ENCODE data around the gene HES3.

HES3 gene

DNA sequence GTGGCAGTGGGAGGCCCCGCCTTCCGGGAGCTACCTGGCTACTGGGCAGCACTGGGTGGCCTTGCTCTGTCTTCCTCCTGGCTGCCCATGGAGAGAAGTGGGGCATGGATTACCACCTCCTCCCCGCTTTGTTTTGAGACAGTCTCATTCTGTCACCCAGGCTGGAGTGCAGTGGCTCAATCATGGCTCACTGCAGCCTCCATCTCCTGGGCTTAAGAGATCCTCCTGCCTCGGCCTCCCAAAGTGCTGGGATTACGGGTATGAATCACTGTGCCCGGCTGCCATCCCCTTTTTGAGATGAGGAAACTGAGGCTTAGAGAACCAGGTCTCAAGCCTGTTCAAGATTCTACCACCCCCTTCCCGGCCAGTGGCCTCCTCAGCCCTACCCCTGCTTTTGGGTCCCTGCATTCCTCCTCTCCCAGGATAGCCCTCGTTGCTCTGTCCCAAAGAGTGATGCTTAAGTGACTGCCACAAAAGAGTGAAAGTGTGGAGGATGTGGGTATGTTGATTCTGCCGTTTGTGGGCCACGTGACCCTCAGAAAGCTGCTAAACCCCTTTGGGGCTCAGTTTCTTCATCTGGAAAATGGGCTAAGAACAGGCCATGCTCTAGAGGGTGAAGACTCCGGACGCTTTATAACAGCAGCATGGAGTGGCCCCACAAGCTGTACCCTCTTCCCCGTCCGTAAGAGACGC is 7.8 kb downstream of the HES3 start:
- H3K4me3 ChIP-seq (ENCODE audit: low read depth, low read length) = no peak overlapping the region
- no peak for TF ChIP-seq CTCF (IDR thresholded peaks at IDR 0.05; ENCODE audit: insufficient read depth, low read depth, low read length, missing control alignments)
- no peak for DNase-seq (ENCODE audit: low read depth)

DNA sequence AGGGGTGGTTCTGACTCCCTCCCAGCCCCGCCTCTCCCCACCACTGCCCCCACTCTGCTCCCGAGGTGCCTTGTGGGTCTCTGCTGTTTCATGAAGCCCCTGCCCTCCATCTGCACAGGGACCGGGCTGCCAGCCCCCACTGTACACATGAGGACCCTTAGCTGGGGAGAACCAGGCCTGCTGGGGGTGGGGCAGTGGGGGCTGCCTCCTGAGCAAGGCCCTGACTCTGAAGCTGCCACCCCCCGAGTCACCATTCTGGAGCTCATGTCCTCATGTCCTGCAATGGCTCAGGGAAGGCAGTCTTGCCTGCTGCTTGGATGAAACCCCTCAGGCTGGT is 8.4 kb downstream of the HES3 start:
- DNase-seq (ENCODE audit: low read depth) = no peak
- no peak for TF ChIP-seq CTCF (IDR thresholded peaks at IDR 0.05; ENCODE audit: insufficient read depth, low read depth, low read length, missing control alignments)
- H3K4me3 ChIP-seq (ENCODE audit: low read depth, low read length) = no peak overlapping the region

DNA sequence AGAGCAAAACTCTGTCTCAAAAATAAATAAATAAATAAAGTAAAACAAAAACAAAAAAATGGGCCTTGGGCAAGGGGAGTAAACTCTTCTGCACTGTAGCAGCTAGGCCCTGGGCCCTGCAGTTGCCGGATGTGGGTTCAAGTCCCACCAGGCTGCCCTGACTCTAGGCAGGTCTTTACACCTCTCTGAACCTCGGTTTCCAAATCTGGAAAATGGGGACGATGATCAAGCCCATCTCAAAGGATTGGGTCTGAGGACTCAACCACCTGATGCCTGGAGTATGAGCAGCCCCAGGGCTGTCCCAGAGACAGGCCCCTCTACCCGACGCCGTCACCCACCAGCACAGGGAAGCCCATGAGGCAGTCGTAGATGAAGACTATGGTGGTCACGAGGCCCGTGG is 9.4 kb downstream of the HES3 start:
- no peak for TF ChIP-seq CTCF (IDR thresholded peaks at IDR 0.05; ENCODE audit: insufficient read depth, low read depth, low read length, missing control alignments)
- H3K4me3 ChIP-seq (ENCODE audit: low read depth, low read length) = no peak overlapping the region
- no peak for DNase-seq (ENCODE audit: low read depth)

DNA sequence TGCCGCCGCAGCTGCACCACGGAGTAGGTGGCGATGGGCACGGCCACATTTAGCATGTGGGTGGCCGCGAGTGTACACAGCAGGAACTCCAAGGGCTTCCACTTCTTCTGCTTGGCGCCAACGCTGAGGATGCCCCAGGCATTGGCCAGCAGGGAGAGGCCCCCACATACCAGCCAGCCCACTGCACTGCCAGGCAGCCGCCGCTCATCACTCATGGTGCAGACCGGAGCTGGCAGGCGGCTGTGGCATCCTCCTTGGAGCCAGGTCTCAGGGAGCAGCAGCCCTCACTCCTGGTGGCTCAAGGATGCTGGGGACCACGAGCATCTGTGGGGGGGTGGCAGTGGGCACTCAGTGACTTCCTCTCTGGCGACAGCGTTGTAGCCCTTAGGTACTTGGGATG is 10.7 kb downstream of the HES3 start:
- DNase-seq (ENCODE audit: low read depth) = no peak
- H3K4me3 ChIP-seq (ENCODE audit: low read depth, low read length) = no peak overlapping the region
- TF ChIP-seq CTCF (IDR thresholded peaks at IDR 0.05; ENCODE audit: insufficient read depth, low read depth, low read length, missing control alignments) = no peak

- DNase-seq (ENCODE audit: low read depth) = no peak
- TF ChIP-seq CTCF (IDR thresholded peaks at IDR 0.05; ENCODE audit: insufficient read depth, low read depth, low read length, missing control alignments) = no peak
- H3K4me3 ChIP-seq (ENCODE audit: low read depth, low read length) = no peak overlapping the region
Measured at GRCh38 chr1:6256645-6257044, 12.7 kb downstream of the HES3 start.

- no peak for TF ChIP-seq CTCF (IDR thresholded peaks at IDR 0.05; ENCODE audit: insufficient read depth, low read depth, low read length, missing control alignments)
- no peak overlapping the region for H3K4me3 ChIP-seq (ENCODE audit: low read depth, low read length)
- DNase-seq (ENCODE audit: low read depth) = no peak
Measured at GRCh38 chr1:6257541-6258069, 13.6 kb downstream of the HES3 start.

- no peak overlapping the region for H3K4me3 ChIP-seq (ENCODE audit: low read depth, low read length)
- DNase-seq (ENCODE audit: low read depth) = no peak
- no peak for TF ChIP-seq CTCF (IDR thresholded peaks at IDR 0.05; ENCODE audit: insufficient read depth, low read depth, low read length, missing control alignments)
Measured at GRCh38 chr1:6258675-6259074, 14.7 kb downstream of the HES3 start.

Data from GM12865 (cell line).